B cell (primary cell): ENCODE results near the gene SLC7A6. TPM values are rescaled to one million over a fixed set of nuclear protein-coding genes. Genes with fewer than 3 reads are reported as not detected.

Source experiments
- ATAC-seq: fragments of 200-7000 bp; cut with Tn5 transposase; one replicate; pipeline ENCODE4 v1.10.0; 2021; ENCODE audit warnings: low read depth, mild to moderate bottlenecking, moderate number of reproducible peaks, moderate library complexity
- CTCF ChIA-PET: fragments of 350-600 bp; sonication (Branson Sonifier 250); formaldehyde crosslinking; loops from one replicate; lab custom pipeline; 2021; ENCODE audit warnings: antibody characterized with exemption, inconsistent platforms; lab: Charles Lee
- POLR2A ChIA-PET: fragments of 350-600 bp; sonication (Branson Sonifier 250); formaldehyde crosslinking; loops from one replicate; lab custom pipeline; 2021; ENCODE audit warnings: antibody characterized with exemption; lab: Charles Lee
- DNase-seq: peaks from one replicate; pipeline ENCODE4 v3.0.0; 2013
- H2AFZ ChIP-seq: 2 replicates; pipeline ENCODE4 v1.6.1; 2012; ENCODE audit warnings: mild to moderate bottlenecking, low read depth, low read length; ENCODE audit not compliant: insufficient read depth, poor library complexity, severe bottlenecking
- H3K27ac ChIP-seq, 2 donors: 1 replicate in 1 of 2; 2 replicates in 1 of 2; pipeline ENCODE4 v1.5.1; 2012 to 2013; ENCODE audit warnings: low read length in 2 of 2, mild to moderate bottlenecking in 2 of 2, moderate library complexity in 1 of 2
- H3K27me3 ChIP-seq, 4 experiments: fragments of 200-600 bp in 1 of 4; sonication (generic) in 1 of 4; replicated peaks in 1 of 4; 1 replicate in 2 of 4; 2 replicates in 2 of 4; pipeline versions ENCODE4 v1.6.1 to v1.7.0; 2013 to 2016; ENCODE audit warnings: low read length in 3 of 4, mild to moderate bottlenecking in 2 of 4, mixed read lengths in 1 of 4, moderate library complexity in 1 of 4; ENCODE audit not compliant: insufficient read depth in 4 of 4, control insufficient read depth in 3 of 4; ENCODE audit errors: control extremely low read depth in 1 of 4
- H3K36me3 ChIP-seq, 2 experiments: replicated peaks in 1 of 2; 1 replicate in 1 of 2; 2 replicates in 1 of 2; pipeline versions ENCODE4 v1.6.1 to v1.7.1; 2013; ENCODE audit warnings: low read length in 1 of 2; ENCODE audit not compliant: insufficient read depth in 2 of 2, control insufficient read depth in 1 of 2; ENCODE audit errors: control extremely low read depth in 1 of 2, extremely low read depth in 1 of 2
- H3K4me1 ChIP-seq, 2 donors: fragments of 200-600 bp in 1 of 2; sonication (generic) in 1 of 2; 1 replicate in 1 of 2; 2 replicates in 1 of 2; pipeline versions ENCODE4 v1.5.1 to v1.6.1; 2013 to 2017; ENCODE audit warnings: low read length in 2 of 2; ENCODE audit not compliant: control insufficient read depth in 2 of 2, insufficient read depth in 2 of 2
- H3K4me2 ChIP-seq: replicated peaks from 2 replicates; pipeline ENCODE3; 2012; ENCODE audit warnings: mild to moderate bottlenecking, low read depth, low read length; ENCODE audit not compliant: poor library complexity, severe bottlenecking
- H3K4me3 ChIP-seq, 5 experiments: fragments of 200-600 bp in 1 of 5; sonication (generic) in 1 of 5; 1 replicate in 3 of 5; 2 replicates in 2 of 5; pipeline versions ENCODE4 v1.5.1 to v1.7.0; 2011 to 2016; ENCODE audit warnings: low read length in 4 of 5, mild to moderate bottlenecking in 4 of 5, low read depth in 2 of 5, control low read depth in 1 of 5, moderate library complexity in 1 of 5; ENCODE audit not compliant: insufficient read depth in 1 of 5; ENCODE audit errors: control extremely low read depth in 1 of 5, extremely low read depth in 1 of 5
- H3K79me2 ChIP-seq: fragments of 200-600 bp; sonication (generic); one replicate; pipeline ENCODE4 v1.6.0; 2016; ENCODE audit warnings: low read length; ENCODE audit not compliant: control insufficient read depth, insufficient read depth
- H3K9ac ChIP-seq: fragments of 200-600 bp; sonication (generic); 2 replicates; pipeline ENCODE4 v1.6.1; 2017; ENCODE audit warnings: mild to moderate bottlenecking, low read length, moderate library complexity
- H3K9me3 ChIP-seq, 3 donors: one replicate each; pipeline versions ENCODE4 v1.6.1 to v1.7.1; 2013; ENCODE audit warnings: low read length in 2 of 3; ENCODE audit not compliant: control insufficient read depth in 2 of 3, insufficient read depth in 1 of 3; ENCODE audit errors: control extremely low read depth in 1 of 3
- H4K20me1 ChIP-seq: 2 replicates; pipeline ENCODE4 v1.6.0; 2012; ENCODE audit warnings: mild to moderate bottlenecking, low read length; ENCODE audit not compliant: insufficient read depth, control insufficient read depth, poor library complexity, severe bottlenecking
- H3K27ac Mint-ChIP-seq: one replicate; pipeline ENCODE4 v1.8.0; 2021; ENCODE audit warnings: mixed read lengths
- H3K27me3 Mint-ChIP-seq: one replicate; pipeline ENCODE4 v1.8.0; 2021; ENCODE audit warnings: mixed read lengths
- H3K4me1 Mint-ChIP-seq: one replicate; pipeline ENCODE4 v1.8.0; 2021; ENCODE audit warnings: mixed read lengths
- H3K4me3 Mint-ChIP-seq: one replicate; pipeline ENCODE4 v1.8.0; 2021; ENCODE audit warnings: mixed read lengths
- H3K9me3 Mint-ChIP-seq: one replicate; pipeline ENCODE4 v1.8.0; 2022; ENCODE audit warnings: mixed read lengths; ENCODE audit not compliant: insufficient read depth
- EZH2 ChIP-seq: IDR thresholded peaks from 2 replicates; pipeline ENCODE4 v1.6.1; 2012; ENCODE audit warnings: borderline replicate concordance, low read depth, mild to moderate bottlenecking, moderate library complexity, low read length; ENCODE audit not compliant: insufficient read depth, poor library complexity, severe bottlenecking
- WGBS: methylation state at CpG from one replicate; pipeline ENCODE4 v1.1.5; 2013; ENCODE audit warnings: missing lambda C conversion rate; ENCODE audit not compliant: insufficient coverage; 5-methylcytosine and 5-hydroxymethylcytosine counted together
- intact Hi-C: fragments of 100-400 bp; cut with micrococcal nuclease; formaldehyde crosslinking; loops from one replicate; pipeline ENCODE4 v1.10.0; 2022
- polyA plus RNA-seq: library from polyadenylated mRNA; depleted of rRNA; stranded (reverse); fragments of >200 nt; gene quantifications from 2 replicates; pipeline ENCODE4 v1.2.3, GENCODE V29; 2012
- total RNA-seq, 2 donors: library from RNA; stranded (reverse); fragments of 120-200 nt in 1 of 2; gene quantifications; 1 replicate in 1 of 2; 2 replicates in 1 of 2; pipeline versions ENCODE4 v1.2.3 to v1.2.4, GENCODE V29; 2013 to 2022
- TF ChIP-seq, protein P1 (sequence below): fragments of 200-600 bp; IDR thresholded peaks from one replicate; pipeline ENCODE4 v1.8.0; 2022; ENCODE audit warnings: antibody characterized with exemption, mild to moderate bottlenecking

The SLC7A6 gene
- total and polyA plus RNA-seq, 2 donors (not counting 1 experiment from before 2014, with no cell fraction given): 73.8 to 85.1 TPM

DNA sequence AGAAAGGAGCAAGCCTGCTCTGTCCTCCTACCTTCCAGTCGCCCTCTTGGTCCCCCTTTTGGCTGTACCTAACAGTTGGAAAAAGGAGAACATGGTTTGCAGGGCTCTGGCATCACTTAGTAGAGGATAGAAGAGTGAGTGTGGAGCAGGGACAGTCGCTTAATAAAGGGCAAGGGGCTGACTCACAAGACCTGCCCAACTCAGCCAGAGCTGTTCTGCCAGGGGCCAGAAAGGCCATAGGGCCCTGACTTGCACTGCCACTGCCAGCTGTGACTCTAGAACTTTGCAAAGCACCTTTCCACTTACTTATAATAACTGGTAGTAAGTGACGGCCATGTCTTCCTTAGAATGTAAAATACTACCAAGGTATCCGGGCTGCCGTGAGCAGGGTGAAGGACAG, 60.0 kb downstream of the SLC7A6 start:
- Histone ChIP-seq H3K27me3 (no peaks in the 10 kb centered on the region), H3K36me3 (peaks cover 0 to 39% of the 10 kb centered on the region in 2 experiments), H3K79me2 (peaks cover 2% of the 10 kb centered on the region), H3K4me2 (no peak overlapping the region), H3K9ac (no peak overlapping the region), H2AFZ (no peak overlapping the region), H3K27ac (no peak overlapping the region), H3K9me3 (no peaks in the 10 kb centered on the region), H3K4me3 (no peak overlapping the region), H3K4me1 (peaks cover 0 to 2% of the 10 kb centered on the region in 2 donors), H4K20me1 (no peaks in the 10 kb centered on the region)
- DNase-seq: no peak
- TF ChIP-seq, protein P1, sequence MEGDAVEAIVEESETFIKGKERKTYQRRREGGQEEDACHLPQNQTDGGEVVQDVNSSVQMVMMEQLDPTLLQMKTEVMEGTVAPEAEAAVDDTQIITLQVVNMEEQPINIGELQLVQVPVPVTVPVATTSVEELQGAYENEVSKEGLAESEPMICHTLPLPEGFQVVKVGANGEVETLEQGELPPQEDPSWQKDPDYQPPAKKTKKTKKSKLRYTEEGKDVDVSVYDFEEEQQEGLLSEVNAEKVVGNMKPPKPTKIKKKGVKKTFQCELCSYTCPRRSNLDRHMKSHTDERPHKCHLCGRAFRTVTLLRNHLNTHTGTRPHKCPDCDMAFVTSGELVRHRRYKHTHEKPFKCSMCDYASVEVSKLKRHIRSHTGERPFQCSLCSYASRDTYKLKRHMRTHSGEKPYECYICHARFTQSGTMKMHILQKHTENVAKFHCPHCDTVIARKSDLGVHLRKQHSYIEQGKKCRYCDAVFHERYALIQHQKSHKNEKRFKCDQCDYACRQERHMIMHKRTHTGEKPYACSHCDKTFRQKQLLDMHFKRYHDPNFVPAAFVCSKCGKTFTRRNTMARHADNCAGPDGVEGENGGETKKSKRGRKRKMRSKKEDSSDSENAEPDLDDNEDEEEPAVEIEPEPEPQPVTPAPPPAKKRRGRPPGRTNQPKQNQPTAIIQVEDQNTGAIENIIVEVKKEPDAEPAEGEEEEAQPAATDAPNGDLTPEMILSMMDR: no peak
- TF ChIP-seq EZH2: no peak
- intact Hi-C loops: no loop called here
- Mint-ChIP-seq H3K4me3 (no peak overlapping the region), H3K4me1 (peaks cover 5% of the 10 kb centered on the region), H3K27me3 (no peaks in the 10 kb centered on the region), H3K9me3 (no peaks in the 10 kb centered on the region), H3K27ac (no peak overlapping the region)
- ChIA-PET CTCF (interaction anchor here (1.1 to 17.5 kb wide), 4 partner anchors 8 to 66 kb away, joined by 3 to 554 read pairs (median 4); partner anchors contain the start of gene SLC7A6), POLR2A (no interaction called here)
- WGBS: 98% methylated on average over 4 of the region's 5 CpGs
- no peak for ATAC-seq

DNA sequence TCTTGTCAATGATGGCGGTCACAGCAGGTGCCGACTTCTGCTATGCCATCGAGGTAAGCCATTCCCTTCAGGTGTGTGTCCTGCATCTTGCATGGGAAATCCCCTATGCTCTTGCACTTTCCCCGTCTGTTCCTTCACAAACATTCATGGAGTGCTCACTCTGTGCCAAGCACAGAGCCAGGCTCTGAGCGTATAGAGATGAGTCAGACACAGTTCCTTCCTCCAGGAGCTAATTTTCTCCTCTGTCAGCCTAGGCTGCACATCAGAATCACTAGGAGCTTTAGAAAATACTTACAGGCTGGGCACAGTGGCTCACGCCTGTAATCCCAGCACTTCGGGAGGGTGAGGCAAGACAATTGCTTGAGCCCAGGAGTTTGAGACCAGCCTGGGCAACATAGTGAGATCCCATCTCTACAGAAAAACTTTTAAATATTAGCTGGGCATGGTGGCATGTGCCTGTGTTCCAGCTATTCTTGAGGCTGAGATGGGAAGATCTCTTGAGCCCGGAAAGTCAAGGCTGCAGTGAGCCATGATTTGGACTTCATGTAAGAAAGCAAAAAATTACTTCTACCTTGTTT, 60.5 kb downstream of the SLC7A6 start:
- no peak overlapping the region for H3K9ac ChIP-seq
- Mint-ChIP-seq H3K27ac (no peak overlapping the region), H3K27me3 (no peaks in the 10 kb centered on the region), H3K9me3 (no peaks in the 10 kb centered on the region), H3K4me3 (no peak overlapping the region), H3K4me1 (peaks cover 3% of the 10 kb centered on the region)
- TF ChIP-seq, protein P1: no peak
- TF ChIP-seq EZH2: no peak
- peaks cover 0 to 39% of the 10 kb centered on the region in 2 experiments for H3K36me3 ChIP-seq
- H3K27ac ChIP-seq: no peak overlapping the region
- intact Hi-C loops: no loop called here
- H3K27me3 ChIP-seq: no peaks in the 10 kb centered on the region
- H3K4me1 ChIP-seq: peaks cover 0 to 2% of the 10 kb centered on the region in 2 donors
- no peak overlapping the region for H2AFZ ChIP-seq
- ATAC-seq: no peak
- H3K79me2 ChIP-seq: peaks cover 2% of the 10 kb centered on the region
- H4K20me1 ChIP-seq: no peaks in the 10 kb centered on the region
- ChIA-PET CTCF (interaction anchor here (1.6 to 17.5 kb wide), 3 partner anchors 36 to 67 kb away, joined by 3 to 554 read pairs (median 4); partner anchors contain the start of gene SLC7A6), POLR2A (interaction anchor here (1.2 kb wide), 1 partner anchor 63 kb away, joined by 3 read pairs; no protein-coding TSS in a partner anchor)
- H3K4me2 ChIP-seq: no peak overlapping the region
- H3K4me3 ChIP-seq: no peak overlapping the region
- 96% methylated on average over 7 of the region's 8 CpGs for WGBS
- DNase-seq: no peak
- no peaks in the 10 kb centered on the region for H3K9me3 ChIP-seq
